ENCODE data around the gene ZG16. TPM values are rescaled to one million over a fixed set of nuclear protein-coding genes. Genes with fewer than 3 reads are reported as not detected.
A peak's percentile ranks its signal among the peaks of the same experiment; 100 is the strongest.

The ZG16 gene
- total and polyA plus RNA-seq, 2 experiments from 2014 or later = 2.7 to 3.0 TPM

GRCh38 chr16:29812754-29813643, 34.9 kb downstream of the ZG16 start:
- no peaks in the 10 kb centered on the region for H3K36me3 ChIP-seq (replicated peaks; ENCODE audit: insufficient read depth, low read depth)
- H3K27me3 ChIP-seq = no peaks in the 10 kb centered on the region
- H3K4me3 ChIP-seq = peak overlapping the region; percentile 37
- H3K27ac ChIP-seq = peak overlapping the region; percentile 93
- H3K4me2 ChIP-seq = peak overlapping the region; percentile 91
- peaks cover 48% of the 10 kb centered on the region for H3K4me1 ChIP-seq (ENCODE audit: insufficient read depth)
- TF ChIP-seq EZH2phosphoT487 (IDR thresholded peaks at IDR 0.05; ENCODE audit: low read depth, severe bottlenecking, unreplicated experiment) (no peak), CTCF (IDR thresholded peaks at IDR 0.05; ENCODE audit: poor library complexity) (no peak), EZH2 (IDR thresholded peaks at IDR 0.05; ENCODE audit: borderline replicate concordance) (no peak)
- peaks cover 23% of the 10 kb centered on the region for H4K20me1 ChIP-seq (ENCODE audit: insufficient read depth, poor library complexity, severe bottlenecking)
- H3K9me2 ChIP-seq (replicated peaks; ENCODE audit: insufficient read depth) = no peaks in the 10 kb centered on the region
- peaks cover 51% of the 10 kb centered on the region for H3K79me2 ChIP-seq
- whole genome bisulfite sequencing (ENCODE audit: low lambda C conversion rate, missing lambda C conversion rate) = 77% methylated on average over 9 of the region's 9 CpGs
- no peaks in the 10 kb centered on the region for H3K9me3 ChIP-seq (ENCODE audit: low read depth)
- DNase-seq (ENCODE audit: low spot score) = no peak
- H2AFZ ChIP-seq = no peak overlapping the region

- peak overlapping the region; percentile 91 for H3K4me2 ChIP-seq
- peaks cover 38% of the 10 kb centered on the region for H3K4me1 ChIP-seq (ENCODE audit: insufficient read depth)
- WGBS (ENCODE audit: low lambda C conversion rate, missing lambda C conversion rate) = 85% methylated on average over 23 of the region's 24 CpGs
- no peak overlapping the region for H3K27ac ChIP-seq
- TF ChIP-seq EZH2phosphoT487 (IDR thresholded peaks at IDR 0.05; ENCODE audit: low read depth, severe bottlenecking, unreplicated experiment) (no peak), EZH2 (IDR thresholded peaks at IDR 0.05; ENCODE audit: borderline replicate concordance) (no peak)
- H4K20me1 ChIP-seq (ENCODE audit: insufficient read depth, poor library complexity, severe bottlenecking) = peaks cover 14% of the 10 kb centered on the region
- H2AFZ ChIP-seq = no peak overlapping the region
- DNase-seq (ENCODE audit: low spot score) = no peak
- no peaks in the 10 kb centered on the region for H3K9me3 ChIP-seq (ENCODE audit: low read depth)
- H3K36me3 ChIP-seq (replicated peaks; ENCODE audit: insufficient read depth, low read depth) = no peaks in the 10 kb centered on the region
- peaks cover 51% of the 10 kb centered on the region for H3K79me2 ChIP-seq
- H3K27me3 ChIP-seq = no peaks in the 10 kb centered on the region
- no peaks in the 10 kb centered on the region for H3K9me2 ChIP-seq (replicated peaks; ENCODE audit: insufficient read depth)
- H3K4me3 ChIP-seq = no peak overlapping the region
These were observed 35.8 kb downstream of the ZG16 start for GRCh38 chr16:29813644-29814562.

- H3K4me3 ChIP-seq = no peak overlapping the region
- WGBS (ENCODE audit: low lambda C conversion rate, missing lambda C conversion rate) = 89% methylated on average over 4 of the region's 5 CpGs
- peaks cover 9% of the 10 kb centered on the region for H4K20me1 ChIP-seq (ENCODE audit: insufficient read depth, poor library complexity, severe bottlenecking)
- H3K4me2 ChIP-seq = peak overlapping the region; percentile 84
- H2AFZ ChIP-seq = no peak overlapping the region
- peaks cover 33% of the 10 kb centered on the region for H3K4me1 ChIP-seq (ENCODE audit: insufficient read depth)
- no peaks in the 10 kb centered on the region for H3K36me3 ChIP-seq (replicated peaks; ENCODE audit: insufficient read depth, low read depth)
- no peaks in the 10 kb centered on the region for H3K9me2 ChIP-seq (replicated peaks; ENCODE audit: insufficient read depth)
- H3K79me2 ChIP-seq = peaks cover 51% of the 10 kb centered on the region
- DNase-seq (ENCODE audit: low spot score) = no peak
- no peak for TF ChIP-seq EZH2 (IDR thresholded peaks at IDR 0.05; ENCODE audit: borderline replicate concordance)
- H3K9me3 ChIP-seq (ENCODE audit: low read depth) = no peaks in the 10 kb centered on the region
- no peak overlapping the region for H3K27ac ChIP-seq
- no peaks in the 10 kb centered on the region for H3K27me3 ChIP-seq
These were observed 36.5 kb downstream of the ZG16 start for GRCh38 chr16:29814592-29814991.

- Histone ChIP-seq H3K9me3 (ENCODE audit: low read depth) (no peaks in the 10 kb centered on the region), H3K9me2 (replicated peaks; ENCODE audit: insufficient read depth) (no peaks in the 10 kb centered on the region), H2AFZ (peak overlapping the region; percentile 7), H3K4me2 (peak overlapping the region; percentile 84), H3K4me1 (ENCODE audit: insufficient read depth) (peaks cover 32% of the 10 kb centered on the region), H4K20me1 (ENCODE audit: insufficient read depth, poor library complexity, severe bottlenecking) (peaks cover 6% of the 10 kb centered on the region), H3K79me2 (peaks cover 48% of the 10 kb centered on the region), H3K4me3 (no peak overlapping the region), H3K27me3 (no peaks in the 10 kb centered on the region), H3K27ac (peak overlapping the region; percentile 24), H3K36me3 (replicated peaks; ENCODE audit: insufficient read depth, low read depth) (no peaks in the 10 kb centered on the region)
- WGBS (ENCODE audit: low lambda C conversion rate, missing lambda C conversion rate) = 7% methylated on average over 39 of the region's 39 CpGs
- DNase-seq (ENCODE audit: low spot score) = peak; percentile 55
- TF ChIP-seq EZH2phosphoT487 (IDR thresholded peaks at IDR 0.05; ENCODE audit: low read depth, severe bottlenecking, unreplicated experiment) (no peak), CTCF (IDR thresholded peaks at IDR 0.05; ENCODE audit: poor library complexity) (no peak), EZH2 (IDR thresholded peaks at IDR 0.05; ENCODE audit: borderline replicate concordance) (no peak)
These were observed 37.1 kb downstream of the ZG16 start for GRCh38 chr16:29815032-29815721.
